SK-N-SH treated with all-trans-retinoic acid at 6 μM for 48 hours (cell line): Measurements from ENCODE around the gene SNX10.

Experiments used
- ATAC-seq: fragments of 200-7000 bp; cut with Tn5 transposase; 3 replicates; pipeline ENCODE4 v1.9.1; 2020; ENCODE audit warnings: mild to moderate bottlenecking, moderate library complexity
- BACH2 ChIP-seq: fragments of 250-450 bp; sonication (Bioruptor Pico); IDR thresholded peaks from 2 replicates; pipeline ENCODE4 v1.9.0; 2021; ENCODE audit warnings: mild to moderate bottlenecking, borderline replicate concordance
- CSDC2 ChIP-seq: fragments of 250-450 bp; sonication (Bioruptor Pico); IDR thresholded peaks from 2 replicates; pipeline ENCODE4 v1.5.0; 2020; ENCODE audit warnings: mild to moderate bottlenecking, moderate library complexity
- ESRRG ChIP-seq: fragments of 250-450 bp; sonication (Bioruptor Pico); IDR thresholded peaks from 2 replicates; pipeline ENCODE4 v1.6.1; 2021; ENCODE audit warnings: mild to moderate bottlenecking
- GLIS3 ChIP-seq: fragments of 250-450 bp; sonication (Bioruptor Pico); IDR thresholded peaks from 2 replicates; pipeline ENCODE4 v1.5.0; 2020; ENCODE audit warnings: mild to moderate bottlenecking, moderate library complexity
- OSR1 ChIP-seq: fragments of 250-450 bp; sonication (Bioruptor Pico); IDR thresholded peaks from 2 replicates; pipeline ENCODE4 v1.8.0; 2022; ENCODE audit warnings: moderate library complexity, mild to moderate bottlenecking, inconsistent platforms
- PPARA ChIP-seq: fragments of 250-450 bp; sonication (Bioruptor Pico); IDR thresholded peaks from 2 replicates; pipeline ENCODE4 v1.5.0; 2020; ENCODE audit warnings: mild to moderate bottlenecking, borderline replicate concordance
- SNAI2 ChIP-seq: fragments of 250-450 bp; sonication (Bioruptor Pico); IDR thresholded peaks from 2 replicates; pipeline ENCODE4 v1.5.0; 2020; ENCODE audit warnings: mild to moderate bottlenecking, moderate library complexity
- TCF4 ChIP-seq: fragments of 250-450 bp; sonication (Bioruptor Pico); IDR thresholded peaks from 2 replicates; pipeline ENCODE4 v1.8.0; 2021; ENCODE audit warnings: mild to moderate bottlenecking, moderate library complexity, borderline replicate concordance
- TOX ChIP-seq: fragments of 250-450 bp; sonication (Bioruptor Pico); IDR thresholded peaks from 2 replicates; pipeline ENCODE4 v1.8.0; 2021; ENCODE audit warnings: mild to moderate bottlenecking, moderate library complexity, borderline replicate concordance
- ZNF565 ChIP-seq: fragments of 450-650 bp; formaldehyde crosslinking; conservative IDR thresholded peaks from 2 replicates; pipeline ENCODE4 v1.5.0; 2020; ENCODE audit warnings: low read depth, mild to moderate bottlenecking, moderate library complexity
- ZNF70 ChIP-seq: fragments of 450-650 bp; formaldehyde crosslinking; IDR thresholded peaks from 2 replicates; pipeline ENCODE4 v1.5.0; 2020; ENCODE audit warnings: mild to moderate bottlenecking, moderate library complexity
- ZNF8 ChIP-seq: fragments of 450-650 bp; formaldehyde crosslinking; IDR thresholded peaks from 2 replicates; pipeline ENCODE4 v1.5.0; 2020; ENCODE audit warnings: mild to moderate bottlenecking, moderate library complexity
- TF ChIP-seq, protein P1 (sequence below): fragments of 250-450 bp; sonication (Bioruptor Pico); IDR thresholded peaks from 2 replicates; pipeline ENCODE4 v1.5.0; 2020; ENCODE audit warnings: mild to moderate bottlenecking, moderate library complexity
- TF ChIP-seq, protein P2 (sequence below): fragments of 250-450 bp; sonication (Bioruptor Pico); IDR thresholded peaks from 2 replicates; pipeline ENCODE4 v1.8.0; 2021; ENCODE audit warnings: low read depth, mild to moderate bottlenecking, moderate library complexity, borderline replicate concordance
- TF ChIP-seq, protein P3 (sequence below): fragments of 250-450 bp; sonication (Bioruptor Pico); IDR thresholded peaks from 2 replicates; pipeline ENCODE4 v1.5.1; 2021; ENCODE audit warnings: mild to moderate bottlenecking, moderate library complexity
- TF ChIP-seq, protein P4 (sequence below): fragments of 250-450 bp; sonication (Bioruptor Pico); IDR thresholded peaks from 2 replicates; pipeline ENCODE4 v1.8.0; 2020; ENCODE audit warnings: mild to moderate bottlenecking, moderate library complexity, borderline replicate concordance
- TF ChIP-seq, protein P5 (sequence below): fragments of 250-450 bp; sonication (Bioruptor Pico); IDR thresholded peaks from 2 replicates; pipeline ENCODE4 v1.5.1; 2020; ENCODE audit warnings: low read depth, mild to moderate bottlenecking, moderate library complexity

SNX10 gene

DNA sequence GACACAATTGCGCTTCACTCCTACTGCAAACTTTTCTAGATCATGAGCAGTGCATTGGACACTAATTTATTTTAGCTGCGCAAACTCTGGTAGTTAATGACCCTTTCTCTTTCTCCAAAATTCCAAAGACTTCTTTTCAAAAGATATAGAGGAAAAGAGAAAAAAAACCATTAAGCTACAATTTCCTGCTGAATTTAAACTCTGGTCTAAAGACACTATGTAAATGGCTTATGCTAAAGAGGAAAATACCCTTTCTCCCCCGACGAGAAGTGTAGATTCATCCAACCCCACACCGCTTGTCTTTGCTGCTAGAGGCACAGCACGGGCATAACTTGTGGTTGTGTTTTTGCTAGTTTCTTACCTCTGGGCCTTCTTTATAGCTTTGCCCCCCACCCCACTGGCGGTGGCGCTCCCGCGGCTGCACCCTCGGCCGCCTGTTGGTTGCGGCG is 84.1 kb downstream of the SNX10 start (continued):
- TF ChIP-seq CSDC2, result no peak
- no peak for TF ChIP-seq TOX (CRISPR knock-in tag)
- no peak for TF ChIP-seq ESRRG (CRISPR knock-in tag)

DNA sequence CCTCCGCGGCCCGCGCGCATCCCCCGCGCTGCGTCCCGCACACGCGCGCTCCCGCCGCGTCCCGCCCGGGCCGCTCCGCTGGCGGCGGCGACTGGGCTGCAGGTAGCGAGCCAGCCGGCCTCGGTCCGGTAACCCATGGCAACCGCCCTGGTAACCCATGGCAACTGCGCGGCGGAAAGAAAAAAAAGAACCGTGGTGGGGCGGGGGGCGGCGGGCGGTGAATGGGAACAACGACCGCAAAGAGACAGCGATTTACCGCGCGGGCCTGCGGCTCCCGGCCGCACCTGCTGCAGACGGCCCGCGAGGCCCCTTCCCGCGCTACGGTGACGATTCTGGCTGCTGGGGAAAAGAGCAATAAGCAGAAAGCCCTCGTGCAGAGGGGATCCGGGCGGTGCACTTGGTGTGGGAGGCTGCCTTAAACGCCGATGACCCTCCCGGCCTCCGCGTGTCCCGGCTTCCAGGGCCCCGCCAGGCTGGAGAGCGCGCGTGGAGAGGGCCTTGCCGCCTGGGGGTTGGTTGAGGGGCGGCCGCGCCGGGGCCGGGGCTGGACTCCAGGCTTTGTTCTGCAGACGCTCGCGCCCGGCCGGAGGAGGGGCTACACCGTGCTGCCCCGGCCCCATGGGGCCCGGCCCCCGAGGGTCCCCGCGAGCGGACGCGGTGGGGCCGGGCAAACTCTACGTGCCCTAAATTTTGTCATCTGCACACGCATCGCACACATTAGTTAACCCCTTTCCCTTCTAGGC is 84.7 kb downstream of the SNX10 start:
- TF ChIP-seq TOX (CRISPR knock-in tag) (no peak), ZNF8 (CRISPR knock-in tag) (no peak), PPARA (CRISPR knock-in tag) (no peak), OSR1 (CRISPR knock-in tag) (no peak), ZNF70 (no peak), GLIS3 (no peak), ESRRG (CRISPR knock-in tag) (no peak), SNAI2 (CRISPR knock-in tag) (no peak), BACH2 (CRISPR knock-in tag) (no peak), TCF4 (no peak)
- TF ChIP-seq, protein P1, sequence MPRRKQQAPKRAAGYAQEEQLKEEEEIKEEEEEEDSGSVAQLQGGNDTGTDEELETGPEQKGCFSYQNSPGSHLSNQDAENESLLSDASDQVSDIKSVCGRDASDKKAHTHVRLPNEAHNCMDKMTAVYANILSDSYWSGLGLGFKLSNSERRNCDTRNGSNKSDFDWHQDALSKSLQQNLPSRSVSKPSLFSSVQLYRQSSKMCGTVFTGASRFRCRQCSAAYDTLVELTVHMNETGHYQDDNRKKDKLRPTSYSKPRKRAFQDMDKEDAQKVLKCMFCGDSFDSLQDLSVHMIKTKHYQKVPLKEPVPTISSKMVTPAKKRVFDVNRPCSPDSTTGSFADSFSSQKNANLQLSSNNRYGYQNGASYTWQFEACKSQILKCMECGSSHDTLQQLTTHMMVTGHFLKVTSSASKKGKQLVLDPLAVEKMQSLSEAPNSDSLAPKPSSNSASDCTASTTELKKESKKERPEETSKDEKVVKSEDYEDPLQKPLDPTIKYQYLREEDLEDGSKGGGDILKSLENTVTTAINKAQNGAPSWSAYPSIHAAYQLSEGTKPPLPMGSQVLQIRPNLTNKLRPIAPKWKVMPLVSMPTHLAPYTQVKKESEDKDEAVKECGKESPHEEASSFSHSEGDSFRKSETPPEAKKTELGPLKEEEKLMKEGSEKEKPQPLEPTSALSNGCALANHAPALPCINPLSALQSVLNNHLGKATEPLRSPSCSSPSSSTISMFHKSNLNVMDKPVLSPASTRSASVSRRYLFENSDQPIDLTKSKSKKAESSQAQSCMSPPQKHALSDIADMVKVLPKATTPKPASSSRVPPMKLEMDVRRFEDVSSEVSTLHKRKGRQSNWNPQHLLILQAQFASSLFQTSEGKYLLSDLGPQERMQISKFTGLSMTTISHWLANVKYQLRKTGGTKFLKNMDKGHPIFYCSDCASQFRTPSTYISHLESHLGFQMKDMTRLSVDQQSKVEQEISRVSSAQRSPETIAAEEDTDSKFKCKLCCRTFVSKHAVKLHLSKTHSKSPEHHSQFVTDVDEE (CRISPR knock-in tag), result no peak
- TF ChIP-seq, protein P2, sequence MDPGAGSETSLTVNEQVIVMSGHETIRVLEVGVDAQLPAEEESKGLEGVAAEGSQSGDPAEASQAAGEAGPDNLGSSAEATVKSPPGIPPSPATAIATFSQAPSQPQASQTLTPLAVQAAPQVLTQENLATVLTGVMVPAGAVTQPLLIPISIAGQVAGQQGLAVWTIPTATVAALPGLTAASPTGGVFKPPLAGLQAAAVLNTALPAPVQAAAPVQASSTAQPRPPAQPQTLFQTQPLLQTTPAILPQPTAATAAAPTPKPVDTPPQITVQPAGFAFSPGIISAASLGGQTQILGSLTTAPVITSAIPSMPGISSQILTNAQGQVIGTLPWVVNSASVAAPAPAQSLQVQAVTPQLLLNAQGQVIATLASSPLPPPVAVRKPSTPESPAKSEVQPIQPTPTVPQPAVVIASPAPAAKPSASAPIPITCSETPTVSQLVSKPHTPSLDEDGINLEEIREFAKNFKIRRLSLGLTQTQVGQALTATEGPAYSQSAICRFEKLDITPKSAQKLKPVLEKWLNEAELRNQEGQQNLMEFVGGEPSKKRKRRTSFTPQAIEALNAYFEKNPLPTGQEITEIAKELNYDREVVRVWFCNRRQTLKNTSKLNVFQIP (CRISPR knock-in tag), result no peak
- TF ChIP-seq, protein P3, sequence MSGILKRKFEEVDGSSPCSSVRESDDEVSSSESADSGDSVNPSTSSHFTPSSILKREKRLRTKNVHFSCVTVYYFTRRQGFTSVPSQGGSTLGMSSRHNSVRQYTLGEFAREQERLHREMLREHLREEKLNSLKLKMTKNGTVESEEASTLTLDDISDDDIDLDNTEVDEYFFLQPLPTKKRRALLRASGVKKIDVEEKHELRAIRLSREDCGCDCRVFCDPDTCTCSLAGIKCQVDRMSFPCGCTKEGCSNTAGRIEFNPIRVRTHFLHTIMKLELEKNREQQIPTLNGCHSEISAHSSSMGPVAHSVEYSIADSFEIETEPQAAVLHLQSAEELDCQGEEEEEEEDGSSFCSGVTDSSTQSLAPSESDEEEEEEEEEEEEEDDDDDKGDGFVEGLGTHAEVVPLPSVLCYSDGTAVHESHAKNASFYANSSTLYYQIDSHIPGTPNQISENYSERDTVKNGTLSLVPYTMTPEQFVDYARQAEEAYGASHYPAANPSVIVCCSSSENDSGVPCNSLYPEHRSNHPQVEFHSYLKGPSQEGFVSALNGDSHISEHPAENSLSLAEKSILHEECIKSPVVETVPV, result no peak
- TF ChIP-seq, protein P4, sequence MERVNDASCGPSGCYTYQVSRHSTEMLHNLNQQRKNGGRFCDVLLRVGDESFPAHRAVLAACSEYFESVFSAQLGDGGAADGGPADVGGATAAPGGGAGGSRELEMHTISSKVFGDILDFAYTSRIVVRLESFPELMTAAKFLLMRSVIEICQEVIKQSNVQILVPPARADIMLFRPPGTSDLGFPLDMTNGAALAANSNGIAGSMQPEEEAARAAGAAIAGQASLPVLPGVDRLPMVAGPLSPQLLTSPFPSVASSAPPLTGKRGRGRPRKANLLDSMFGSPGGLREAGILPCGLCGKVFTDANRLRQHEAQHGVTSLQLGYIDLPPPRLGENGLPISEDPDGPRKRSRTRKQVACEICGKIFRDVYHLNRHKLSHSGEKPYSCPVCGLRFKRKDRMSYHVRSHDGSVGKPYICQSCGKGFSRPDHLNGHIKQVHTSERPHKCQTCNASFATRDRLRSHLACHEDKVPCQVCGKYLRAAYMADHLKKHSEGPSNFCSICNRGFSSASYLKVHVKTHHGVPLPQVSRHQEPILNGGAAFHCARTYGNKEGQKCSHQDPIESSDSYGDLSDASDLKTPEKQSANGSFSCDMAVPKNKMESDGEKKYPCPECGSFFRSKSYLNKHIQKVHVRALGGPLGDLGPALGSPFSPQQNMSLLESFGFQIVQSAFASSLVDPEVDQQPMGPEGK, result no peak
- peak; percentile 46 for ATAC-seq

DNA sequence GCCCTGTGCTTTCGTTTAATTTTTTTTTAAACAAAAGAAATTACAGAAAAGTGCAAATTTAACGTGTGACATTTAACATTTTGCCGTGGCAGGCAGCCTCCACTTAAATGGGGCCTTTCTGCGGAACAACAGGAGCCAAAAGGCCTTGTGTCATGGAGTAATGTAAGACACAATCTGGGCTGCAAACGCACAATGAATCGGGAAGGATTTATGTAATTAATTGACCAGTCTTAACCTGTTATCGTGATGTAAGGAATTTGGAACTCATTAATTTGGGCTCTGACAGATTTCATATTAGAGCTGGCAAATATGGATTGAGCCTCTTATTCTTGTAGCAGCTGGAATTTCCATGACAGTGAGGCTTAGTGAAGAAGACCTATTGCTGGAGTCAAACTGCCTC is 86.4 kb downstream of the SNX10 start:
- ATAC-seq, result no peak
- no peak for TF ChIP-seq ESRRG (CRISPR knock-in tag)
- TF ChIP-seq, protein P3, result no peak
- no peak for TF ChIP-seq ZNF70
- no peak for TF ChIP-seq BACH2 (CRISPR knock-in tag)
- no peak for TF ChIP-seq ZNF565 (CRISPR knock-in tag)
- no peak for TF ChIP-seq SNAI2 (CRISPR knock-in tag)
- TF ChIP-seq, protein P5, sequence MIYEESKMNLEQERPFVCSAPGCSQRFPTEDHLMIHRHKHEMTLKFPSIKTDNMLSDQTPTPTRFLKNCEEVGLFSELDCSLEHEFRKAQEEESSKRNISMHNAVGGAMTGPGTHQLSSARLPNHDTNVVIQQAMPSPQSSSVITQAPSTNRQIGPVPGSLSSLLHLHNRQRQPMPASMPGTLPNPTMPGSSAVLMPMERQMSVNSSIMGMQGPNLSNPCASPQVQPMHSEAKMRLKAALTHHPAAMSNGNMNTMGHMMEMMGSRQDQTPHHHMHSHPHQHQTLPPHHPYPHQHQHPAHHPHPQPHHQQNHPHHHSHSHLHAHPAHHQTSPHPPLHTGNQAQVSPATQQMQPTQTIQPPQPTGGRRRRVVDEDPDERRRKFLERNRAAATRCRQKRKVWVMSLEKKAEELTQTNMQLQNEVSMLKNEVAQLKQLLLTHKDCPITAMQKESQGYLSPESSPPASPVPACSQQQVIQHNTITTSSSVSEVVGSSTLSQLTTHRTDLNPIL (CRISPR knock-in tag), result no peak
